Measurements from ENCODE around the gene TCFL5.

- TF ChIP-seq CTCF (IDR thresholded peaks at IDR 0.05; ENCODE audit: low read depth, low read length) (no peak), EZH2phosphoT487 (IDR thresholded peaks at IDR 0.05; ENCODE audit: low read depth) (no peak)
Observed at GRCh38 chr20:62859721-62860120, 1.9 kb downstream of the TCFL5 start.

Measured in OCI-LY3 (cell line).